SU-DHL-6 (cell line): ENCODE data around the gene ABCC10.
A peak's percentile ranks its signal among the peaks of the same experiment; 100 is the strongest.

Experiments used
- H2AFZ ChIP-seq: fragments of 200-600 bp; sonication (generic); 2 replicates; pipeline ENCODE4 v1.6.1; 2014; ENCODE audit warnings: low read depth, mild to moderate bottlenecking, moderate library complexity, mixed read lengths, antibody characterized with exemption, low read length; ENCODE audit not compliant: severe bottlenecking
- H3F3A ChIP-seq: fragments of 200-600 bp; shearing (Covaris generic); 2 replicates; pipeline ENCODE4 v1.6.0; 2016; ENCODE audit warnings: antibody characterized with exemption, mild to moderate bottlenecking; ENCODE audit not compliant: insufficient read depth
- H3K27ac ChIP-seq: fragments of 200-600 bp; sonication (generic); 2 replicates; pipeline ENCODE4 v1.5.1; 2016; ENCODE audit warnings: low read depth, mild to moderate bottlenecking, low read length, moderate library complexity, mixed read lengths
- H3K27me3 ChIP-seq: fragments of 200-600 bp; sonication (generic), shearing (Covaris generic); 2 replicates; pipeline ENCODE4 v1.6.0; 2014; ENCODE audit warnings: mild to moderate bottlenecking, low read length
- H3K36me3 ChIP-seq: fragments of 200-600 bp; sonication (generic); 2 replicates; pipeline ENCODE4 v1.6.1; 2014; ENCODE audit warnings: mild to moderate bottlenecking, low read length, mixed read lengths
- H3K4me2 ChIP-seq: fragments of 300-600, 200-600 bp; shearing (Covaris generic), sonication (generic); 2 replicates; pipeline ENCODE4 v1.6.0; 2014; ENCODE audit warnings: low read length, low read depth, mild to moderate bottlenecking; ENCODE audit not compliant: poor library complexity, severe bottlenecking
- H3K4me3 ChIP-seq: fragments of 200-600 bp; sonication (generic); 2 replicates; pipeline ENCODE4 v1.5.1; 2014; ENCODE audit warnings: antibody characterized with exemption, low read length, mild to moderate bottlenecking, mixed read lengths; ENCODE audit not compliant: insufficient read depth, poor library complexity, severe bottlenecking
- H3K79me2 ChIP-seq: fragments of 200-600 bp; sonication (generic); 2 replicates; pipeline ENCODE4 v1.6.1; 2014; ENCODE audit warnings: mild to moderate bottlenecking, low read length, moderate library complexity; ENCODE audit not compliant: insufficient read depth
- H3K9ac ChIP-seq: fragments of 200-600 bp; sonication (generic); 2 replicates; pipeline ENCODE4 v1.7.0; 2014; ENCODE audit warnings: mild to moderate bottlenecking, low read length
- H3K9me2 ChIP-seq: fragments of 200-600 bp; sonication (generic); replicated peaks from 2 replicates; pipeline ENCODE4 v1.6.1; 2014; ENCODE audit warnings: low read length; ENCODE audit not compliant: insufficient read depth
- H3K9me3 ChIP-seq: fragments of 200-600 bp; sonication (generic); 2 replicates; pipeline ENCODE4 v1.6.1; 2014; ENCODE audit warnings: low read length, mixed read lengths; ENCODE audit not compliant: insufficient read depth
- H4K20me1 ChIP-seq: fragments of 200-600 bp; sonication (generic); 2 replicates; pipeline ENCODE4 v1.6.1; 2014; ENCODE audit warnings: low read depth, mild to moderate bottlenecking, antibody characterized with exemption, low read length, moderate library complexity, mixed read lengths
- EZH2phosphoT487 ChIP-seq: fragments of 200-600 bp; sonication (generic), shearing (Covaris generic); conservative IDR thresholded peaks from 2 replicates; pipeline ENCODE4 v1.6.1; 2018; ENCODE audit warnings: mild to moderate bottlenecking, antibody characterized with exemption, low read length, moderate library complexity, mixed read lengths
- TF ChIP-seq, protein P1 (sequence below): fragments of 200-600 bp; sonication (generic); IDR thresholded peaks from one replicate; pipeline ENCODE4 v1.5.1; 2017; ENCODE audit warnings: antibody characterized with exemption, mild to moderate bottlenecking, low read length, moderate library complexity; ENCODE audit not compliant: insufficient read depth, poor library complexity, severe bottlenecking

The ABCC10 gene

DNA sequence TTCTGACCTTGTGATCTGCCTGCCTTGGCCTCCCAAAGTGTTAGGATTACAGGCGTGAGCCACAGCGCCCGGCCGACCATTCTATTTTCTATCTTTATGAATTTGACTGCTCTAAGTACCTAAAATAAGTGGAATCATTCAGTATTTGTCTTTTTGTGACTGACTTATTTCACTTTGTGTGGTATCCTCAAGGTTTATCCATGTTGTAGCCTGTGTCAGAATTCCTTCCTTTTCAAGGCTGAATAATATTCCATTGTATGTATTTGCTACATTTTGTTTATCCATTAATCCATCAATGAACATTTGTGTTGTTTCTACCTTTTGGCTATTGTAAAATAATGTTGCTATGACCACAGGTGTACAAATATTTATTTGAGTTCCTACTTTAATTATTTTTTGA lies 45.2 kb downstream of the ABCC10 start:
- TF ChIP-seq EZH2phosphoT487 = no peak
- TF ChIP-seq, protein P1, sequence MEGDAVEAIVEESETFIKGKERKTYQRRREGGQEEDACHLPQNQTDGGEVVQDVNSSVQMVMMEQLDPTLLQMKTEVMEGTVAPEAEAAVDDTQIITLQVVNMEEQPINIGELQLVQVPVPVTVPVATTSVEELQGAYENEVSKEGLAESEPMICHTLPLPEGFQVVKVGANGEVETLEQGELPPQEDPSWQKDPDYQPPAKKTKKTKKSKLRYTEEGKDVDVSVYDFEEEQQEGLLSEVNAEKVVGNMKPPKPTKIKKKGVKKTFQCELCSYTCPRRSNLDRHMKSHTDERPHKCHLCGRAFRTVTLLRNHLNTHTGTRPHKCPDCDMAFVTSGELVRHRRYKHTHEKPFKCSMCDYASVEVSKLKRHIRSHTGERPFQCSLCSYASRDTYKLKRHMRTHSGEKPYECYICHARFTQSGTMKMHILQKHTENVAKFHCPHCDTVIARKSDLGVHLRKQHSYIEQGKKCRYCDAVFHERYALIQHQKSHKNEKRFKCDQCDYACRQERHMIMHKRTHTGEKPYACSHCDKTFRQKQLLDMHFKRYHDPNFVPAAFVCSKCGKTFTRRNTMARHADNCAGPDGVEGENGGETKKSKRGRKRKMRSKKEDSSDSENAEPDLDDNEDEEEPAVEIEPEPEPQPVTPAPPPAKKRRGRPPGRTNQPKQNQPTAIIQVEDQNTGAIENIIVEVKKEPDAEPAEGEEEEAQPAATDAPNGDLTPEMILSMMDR = no peak
- Histone ChIP-seq H3K4me3 (no peak overlapping the region), H3K4me2 (no peak overlapping the region), H3K9me3 (no peaks in the 10 kb centered on the region), H2AFZ (no peak overlapping the region), H3K27ac (no peak overlapping the region), H3K36me3 (no peaks in the 10 kb centered on the region), H4K20me1 (no peaks in the 10 kb centered on the region), H3K9ac (no peak overlapping the region), H3F3A (peaks cover 8% of the 10 kb centered on the region; the same call in 1 of the 2 replicates), H3K27me3 (no peaks in the 10 kb centered on the region), H3K9me2 (no peaks in the 10 kb centered on the region), H3K79me2 (0 out of 2 replicates have a peak, but pooled peaks cover under 1% of the 10 kb centered on the region)

DNA sequence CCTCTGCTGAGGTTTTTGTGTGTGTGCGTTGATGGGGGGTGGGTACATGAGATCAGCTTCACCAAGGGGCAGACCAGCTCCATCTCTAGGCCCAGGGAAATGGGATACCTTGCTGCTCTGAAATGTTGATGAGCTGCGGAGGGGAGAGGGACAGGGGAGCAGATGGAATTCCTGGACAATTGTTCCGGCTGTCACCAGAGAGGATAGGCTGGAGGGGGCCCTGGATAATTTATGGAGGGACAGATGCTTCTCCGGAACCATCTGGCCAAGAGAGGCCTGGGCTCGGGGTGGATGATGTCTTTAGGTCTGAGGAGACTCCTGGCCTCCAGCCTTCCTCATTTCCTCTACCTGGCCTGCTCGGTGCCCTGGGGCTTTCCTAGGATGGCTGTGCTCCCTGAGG lies 48.2 kb downstream of the ABCC10 start:
- H3K27ac ChIP-seq = no peak overlapping the region
- no peaks in the 10 kb centered on the region for H3K9me2 ChIP-seq
- peaks cover 8% of the 10 kb centered on the region; the same call in 1 of the 2 replicates for H3F3A ChIP-seq
- no peak for TF ChIP-seq EZH2phosphoT487
- TF ChIP-seq, protein P1 = no peak
- no peak overlapping the region for H3K4me3 ChIP-seq
- no peaks in the 10 kb centered on the region for H4K20me1 ChIP-seq
- H3K36me3 ChIP-seq = no peaks in the 10 kb centered on the region
- no peak overlapping the region for H2AFZ ChIP-seq
- H3K27me3 ChIP-seq = no peaks in the 10 kb centered on the region
- no peak overlapping the region for H3K4me2 ChIP-seq
- peaks cover 15% of the 10 kb centered on the region for H3K79me2 ChIP-seq
- no peaks in the 10 kb centered on the region for H3K9me3 ChIP-seq
- no peak overlapping the region for H3K9ac ChIP-seq

DNA sequence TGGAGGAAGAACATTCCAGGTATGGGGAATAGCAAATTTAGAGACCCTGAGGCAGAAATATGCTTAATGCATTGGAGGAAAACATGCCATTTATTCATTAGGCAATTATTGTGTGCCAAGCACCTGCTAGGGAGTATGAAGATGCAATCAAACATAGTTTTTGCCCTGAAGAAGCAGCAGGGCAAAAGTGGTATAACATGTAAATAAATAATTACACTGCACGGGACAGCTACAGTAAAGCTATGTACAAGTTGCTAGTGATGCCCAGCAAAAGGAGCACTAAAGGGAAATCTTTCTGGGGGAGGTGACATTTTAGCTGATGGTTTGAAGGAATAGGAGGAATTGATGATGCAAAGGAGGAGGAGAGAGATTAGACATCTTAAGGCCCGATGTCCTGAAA lies 49.4 kb downstream of the ABCC10 start:
- peak overlapping the region; percentile 87 for H2AFZ ChIP-seq
- H3K4me2 ChIP-seq = peak overlapping the region; percentile 87
- peak overlapping the region; percentile 75 for H3K9ac ChIP-seq
- peaks cover 8% of the 10 kb centered on the region; the same call in 1 of the 2 replicates for H3F3A ChIP-seq
- peak overlapping the region; percentile 69 for H3K4me3 ChIP-seq
- peaks cover 19% of the 10 kb centered on the region for H3K79me2 ChIP-seq
- H3K27me3 ChIP-seq = no peaks in the 10 kb centered on the region
- H4K20me1 ChIP-seq = no peaks in the 10 kb centered on the region
- TF ChIP-seq, protein P1 = no peak
- no peak for TF ChIP-seq EZH2phosphoT487
- no peak overlapping the region for H3K27ac ChIP-seq
- no peaks in the 10 kb centered on the region for H3K36me3 ChIP-seq
- H3K9me2 ChIP-seq = no peaks in the 10 kb centered on the region
- no peaks in the 10 kb centered on the region for H3K9me3 ChIP-seq
